ENCODE data around the gene APBA3. TPM values are rescaled to one million over a fixed set of nuclear protein-coding genes. Genes with fewer than 3 reads are reported as not detected.

APBA3 gene, protein sequence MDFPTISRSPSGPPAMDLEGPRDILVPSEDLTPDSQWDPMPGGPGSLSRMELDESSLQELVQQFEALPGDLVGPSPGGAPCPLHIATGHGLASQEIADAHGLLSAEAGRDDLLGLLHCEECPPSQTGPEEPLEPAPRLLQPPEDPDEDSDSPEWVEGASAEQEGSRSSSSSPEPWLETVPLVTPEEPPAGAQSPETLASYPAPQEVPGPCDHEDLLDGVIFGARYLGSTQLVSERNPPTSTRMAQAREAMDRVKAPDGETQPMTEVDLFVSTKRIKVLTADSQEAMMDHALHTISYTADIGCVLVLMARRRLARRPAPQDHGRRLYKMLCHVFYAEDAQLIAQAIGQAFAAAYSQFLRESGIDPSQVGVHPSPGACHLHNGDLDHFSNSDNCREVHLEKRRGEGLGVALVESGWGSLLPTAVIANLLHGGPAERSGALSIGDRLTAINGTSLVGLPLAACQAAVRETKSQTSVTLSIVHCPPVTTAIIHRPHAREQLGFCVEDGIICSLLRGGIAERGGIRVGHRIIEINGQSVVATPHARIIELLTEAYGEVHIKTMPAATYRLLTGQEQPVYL
- total RNA-seq (2014; rRNA removed; shearing (Covaris generic)) = 18.1 and 24.3 TPM in 2 replicates

DNA sequence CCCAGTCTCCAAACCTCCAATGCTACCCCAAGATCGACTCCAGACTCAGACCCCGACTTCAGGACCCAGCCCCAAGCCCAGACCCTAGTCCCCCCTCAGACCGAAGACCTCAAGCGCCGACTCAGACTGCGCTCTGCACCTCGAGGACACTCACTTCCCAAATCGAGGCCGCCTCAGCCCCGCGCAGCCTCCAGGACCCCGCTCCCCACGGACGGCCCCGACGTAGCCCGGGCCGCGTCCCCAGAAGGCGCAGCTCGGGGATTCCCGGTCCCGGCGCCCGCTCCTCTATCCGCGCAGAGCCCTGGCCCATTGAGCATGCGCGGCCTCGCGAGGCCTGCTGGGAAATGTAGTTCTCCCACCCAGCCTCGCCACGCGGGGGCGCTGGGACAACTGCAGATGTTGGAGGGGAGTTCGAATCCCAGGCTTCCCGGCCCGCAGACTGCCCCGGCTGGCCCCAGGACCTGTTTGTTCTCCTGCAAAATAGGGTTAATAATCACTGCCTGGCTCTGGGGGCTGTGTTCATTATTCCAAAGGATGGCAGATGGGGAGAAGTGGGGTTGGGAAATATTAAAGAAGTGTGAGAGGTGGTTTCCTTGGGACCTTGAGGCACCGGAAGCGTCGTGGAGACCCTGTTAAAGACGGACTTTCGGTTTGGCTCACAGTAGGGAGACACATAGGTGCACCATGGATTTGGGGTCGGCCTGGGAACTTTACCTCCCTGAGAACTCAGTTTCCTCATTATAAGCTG, at the start of gene APBA3:
TSS of gene APBA3 (minus strand) at position 311 of the 748 bp plus-strand sequence. CDS start 1,428 bp downstream, outside the sequence.
- DNase-seq (ENCODE audit: low read depth in 1 of 2, low spot score in 2 of 2) = peak; percentile 90 to 93
- Histone ChIP-seq H3K27me3 (replicated peaks) (no peaks in the 10 kb centered on the region), H3K4me1 (replicated peaks) (peaks cover 13% of the 10 kb centered on the region), H3K4me3 (peak within 1 kb of the TSS; percentile 72), H3K36me3 (peaks cover 32% of the 10 kb centered on the region), H3K9me3 (replicated peaks) (0 out of 2 replicates have a peak, but pooled peaks cover 2% of the 10 kb centered on the region), H3K27ac (peak within 1 kb of the TSS; percentile 93)

DNA sequence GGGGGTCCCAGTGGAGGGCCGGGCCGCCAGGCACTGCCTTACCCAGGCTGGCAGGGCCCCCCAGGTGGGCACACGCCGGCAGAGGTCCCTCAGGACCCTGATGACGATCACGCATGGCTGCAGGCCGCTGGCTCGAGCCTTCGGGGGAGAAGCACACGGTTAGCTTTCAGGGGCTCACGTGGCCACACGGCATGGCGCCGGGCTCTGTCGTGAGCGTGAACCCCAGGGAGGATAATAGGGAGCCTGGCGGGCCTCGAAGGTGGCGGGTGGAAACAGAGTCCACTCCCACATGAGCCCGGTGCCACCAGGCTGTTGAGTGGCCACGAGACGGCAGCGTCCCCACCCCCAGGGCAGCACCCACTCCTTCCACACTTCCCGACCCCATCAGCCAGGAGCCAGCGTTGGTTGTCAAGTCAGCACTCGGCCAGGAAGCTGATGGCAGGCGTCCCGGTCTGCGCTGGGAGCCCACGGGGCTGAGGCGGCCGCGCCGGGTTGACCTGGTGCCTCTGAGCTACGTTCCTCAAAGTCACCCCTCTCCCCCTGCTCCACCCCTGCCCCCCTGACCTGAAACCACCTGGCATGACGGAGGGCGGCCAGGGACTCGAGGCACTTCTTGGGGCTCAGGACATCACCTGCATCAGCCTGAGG, 49.3 kb upstream of the APBA3 start:
- Histone ChIP-seq H3K4me1 (replicated peaks) (no peaks in the 10 kb centered on the region), H3K9me3 (replicated peaks) (no peaks in the 10 kb centered on the region), H3K27ac (no peak overlapping the region), H3K4me3 (no peak overlapping the region), H3K27me3 (replicated peaks) (peaks cover 22% of the 10 kb centered on the region), H3K36me3 (no peaks in the 10 kb centered on the region)
- DNase-seq (ENCODE audit: low read depth in 1 of 2, low spot score in 2 of 2) = no peak

DNA sequence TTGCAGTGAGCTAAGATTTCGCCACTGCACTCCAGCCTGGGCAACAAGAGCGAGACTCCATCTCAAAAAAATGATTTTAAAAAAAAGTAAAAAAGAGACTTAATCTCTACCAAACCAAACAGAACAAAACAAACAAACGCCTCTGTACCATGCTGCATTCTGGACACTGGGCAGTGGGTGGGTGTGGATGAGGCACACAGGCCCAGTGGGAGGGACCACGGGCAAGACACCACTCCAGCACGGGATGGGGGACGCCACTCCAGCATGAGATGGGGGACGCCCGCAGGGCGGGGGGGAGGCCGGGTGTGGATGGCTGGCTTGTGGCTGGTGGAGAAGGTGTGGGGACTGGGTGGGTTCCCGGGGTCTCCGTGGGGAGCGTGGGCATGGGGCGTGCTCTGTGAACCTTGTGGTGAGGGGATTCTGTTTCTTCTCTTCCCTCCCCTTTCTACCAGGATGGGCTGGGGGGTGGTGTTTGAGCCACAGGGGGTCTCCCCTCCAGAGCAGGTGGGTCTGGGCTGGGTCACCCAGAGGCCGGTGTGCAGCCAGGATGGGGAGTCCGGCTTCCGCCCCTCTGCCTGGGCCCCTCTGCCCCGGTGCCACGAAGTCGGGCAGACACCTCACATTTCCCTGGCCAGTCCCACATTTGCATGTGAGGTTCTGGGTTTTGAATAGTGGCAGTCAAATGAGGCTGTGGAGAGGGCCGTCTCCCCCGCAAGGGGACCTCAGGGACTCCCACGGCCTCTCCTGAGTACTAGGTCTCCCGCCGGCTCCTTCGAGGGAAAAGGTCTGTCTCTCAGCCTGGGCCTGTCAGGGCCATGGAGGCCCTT, 48.6 kb upstream of the APBA3 start:
- Histone ChIP-seq H3K4me3 (no peak overlapping the region), H3K36me3 (no peaks in the 10 kb centered on the region), H3K9me3 (replicated peaks) (no peaks in the 10 kb centered on the region), H3K27me3 (replicated peaks) (peaks cover 22% of the 10 kb centered on the region), H3K27ac (no peak overlapping the region), H3K4me1 (replicated peaks) (no peaks in the 10 kb centered on the region)
- DNase-seq (ENCODE audit: low read depth in 1 of 2, low spot score in 2 of 2) = no peak

DNA sequence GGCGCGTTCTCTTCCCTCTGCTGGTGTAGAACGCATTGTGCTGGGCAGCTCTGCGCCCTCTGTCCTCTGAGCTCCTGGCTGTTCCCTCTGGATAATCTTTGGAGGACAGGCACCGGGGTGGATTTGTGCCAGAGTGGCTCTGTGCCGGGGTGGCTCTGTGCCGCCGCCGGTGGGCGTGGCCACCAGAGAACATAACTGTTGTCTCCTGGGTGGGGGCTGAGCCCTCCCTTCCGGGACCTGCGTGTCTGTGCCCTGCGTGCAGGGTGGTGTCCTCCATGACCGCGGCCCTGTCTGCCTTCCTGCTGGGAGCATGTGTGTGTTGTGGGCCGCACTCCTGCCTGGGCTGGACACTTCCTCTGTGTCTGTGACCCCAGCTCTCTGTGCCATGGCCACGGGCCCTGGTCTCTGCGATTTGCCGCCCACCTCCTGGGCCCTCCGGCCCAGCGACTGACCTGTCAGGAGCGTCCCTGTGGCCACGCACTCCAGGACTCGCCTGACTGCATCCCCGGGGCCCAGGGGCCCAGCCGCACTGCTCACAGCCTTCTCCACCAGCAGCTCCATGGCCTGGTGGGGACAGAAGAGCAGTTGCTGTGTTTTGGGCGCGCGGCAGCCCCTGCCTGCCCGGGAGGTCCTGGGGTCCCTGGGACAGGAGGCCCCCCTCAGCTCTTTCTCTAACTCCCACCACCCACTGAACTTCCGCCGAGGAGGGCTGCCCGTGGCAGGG, 47.1 kb upstream of the APBA3 start:
- Histone ChIP-seq H3K4me1 (replicated peaks) (no peaks in the 10 kb centered on the region), H3K9me3 (replicated peaks) (no peaks in the 10 kb centered on the region), H3K36me3 (no peaks in the 10 kb centered on the region), H3K4me3 (no peak overlapping the region), H3K27ac (no peak overlapping the region), H3K27me3 (replicated peaks) (peaks cover 17% of the 10 kb centered on the region)
- no peak for DNase-seq (ENCODE audit: low read depth in 1 of 2, low spot score in 2 of 2)

DNA sequence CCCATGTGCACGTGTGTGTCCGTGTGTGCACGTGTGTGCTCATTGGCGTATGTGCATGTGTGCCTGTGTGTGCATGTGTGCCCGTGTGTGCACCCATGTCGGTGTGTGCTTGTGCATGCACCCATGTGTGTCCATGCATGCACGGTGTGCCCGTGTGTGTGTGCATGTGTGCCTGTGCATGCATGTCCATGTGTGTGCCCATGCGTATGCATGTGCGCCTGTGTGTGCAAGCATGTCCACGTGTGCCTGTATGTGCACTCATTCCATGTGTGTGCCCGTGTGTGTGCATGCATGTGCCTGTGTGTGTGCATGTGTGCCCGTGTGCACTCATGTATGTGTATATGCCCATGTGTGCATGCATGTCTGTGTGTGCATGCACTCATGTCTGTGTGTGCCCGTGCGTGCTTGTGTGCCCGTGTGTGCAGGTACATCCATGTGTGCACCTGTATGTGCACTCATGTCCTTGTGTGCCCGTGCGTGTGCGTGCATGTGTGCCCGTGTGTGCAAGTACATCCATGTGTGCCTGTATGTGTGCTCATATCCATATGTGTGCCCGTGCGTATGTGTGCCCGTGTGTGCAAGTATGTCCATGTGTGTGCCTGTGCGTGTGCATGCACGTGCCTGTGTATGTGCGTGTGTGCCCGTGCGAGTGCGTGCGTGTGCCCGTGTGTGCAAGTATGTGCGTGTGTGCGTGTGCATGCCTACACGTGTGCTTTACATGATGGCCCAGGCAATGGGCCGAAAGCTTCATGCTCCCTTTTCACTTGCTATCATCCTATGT, 46.3 kb upstream of the APBA3 start:
- H3K36me3 ChIP-seq = no peaks in the 10 kb centered on the region
- H3K27ac ChIP-seq = no peak overlapping the region
- no peaks in the 10 kb centered on the region for H3K4me1 ChIP-seq (replicated peaks)
- no peak overlapping the region for H3K4me3 ChIP-seq
- H3K27me3 ChIP-seq (replicated peaks) = peaks cover 17% of the 10 kb centered on the region
- no peaks in the 10 kb centered on the region for H3K9me3 ChIP-seq (replicated peaks)
- no peak for DNase-seq (ENCODE audit: low read depth in 1 of 2, low spot score in 2 of 2)

DNA sequence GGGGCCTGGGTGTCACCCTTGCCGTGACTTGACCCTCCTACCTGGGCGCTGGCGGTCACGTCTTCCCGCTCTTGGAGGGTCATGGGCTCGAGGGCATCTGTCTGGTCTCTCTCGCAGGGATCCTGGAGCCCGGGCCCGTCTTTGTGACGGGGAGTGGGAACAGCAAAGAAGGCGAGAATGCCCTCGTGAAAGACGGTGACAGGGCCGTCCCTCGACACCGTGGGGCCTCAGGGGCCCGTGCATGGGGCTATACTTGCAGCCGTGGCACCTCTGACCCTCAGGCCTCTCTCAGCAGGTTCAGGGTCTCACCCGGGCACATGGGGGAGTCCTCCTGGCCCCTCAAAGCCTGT, 45.6 kb upstream of the APBA3 start:
- Histone ChIP-seq H3K27me3 (replicated peaks) (peaks cover 18% of the 10 kb centered on the region), H3K27ac (no peak overlapping the region), H3K36me3 (no peaks in the 10 kb centered on the region), H3K9me3 (replicated peaks) (no peaks in the 10 kb centered on the region), H3K4me1 (replicated peaks) (no peaks in the 10 kb centered on the region), H3K4me3 (no peak overlapping the region)
- no peak for DNase-seq (ENCODE audit: low read depth in 1 of 2, low spot score in 2 of 2)

DNA sequence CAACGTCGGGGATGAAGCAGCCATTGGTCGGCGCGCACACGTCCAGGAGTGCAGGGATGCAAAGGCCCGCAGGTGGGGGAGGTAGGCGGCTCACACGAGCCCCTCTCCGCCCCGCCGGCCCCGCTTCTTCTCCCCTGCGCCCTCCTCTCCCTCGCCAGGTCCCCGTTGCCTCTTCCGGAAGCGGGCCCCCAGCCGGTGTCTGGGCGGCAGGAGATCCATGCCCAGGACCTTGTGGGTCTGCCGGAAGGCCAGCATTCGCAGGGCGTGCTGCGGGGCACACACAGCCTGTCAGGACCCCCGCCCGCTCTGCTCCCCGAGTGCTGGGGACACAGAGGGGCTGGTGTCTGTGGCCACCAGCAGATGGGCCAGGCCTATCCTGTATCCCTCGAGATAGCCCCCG, 44.4 kb upstream of the APBA3 start:
- DNase-seq (ENCODE audit: low read depth in 1 of 2, low spot score in 2 of 2) = no peak
- peaks cover 28% of the 10 kb centered on the region for H3K27me3 ChIP-seq (replicated peaks)
- H3K4me1 ChIP-seq (replicated peaks) = no peaks in the 10 kb centered on the region
- no peak overlapping the region for H3K4me3 ChIP-seq
- H3K36me3 ChIP-seq = no peaks in the 10 kb centered on the region
- no peak overlapping the region for H3K27ac ChIP-seq
- H3K9me3 ChIP-seq (replicated peaks) = no peaks in the 10 kb centered on the region

DNA sequence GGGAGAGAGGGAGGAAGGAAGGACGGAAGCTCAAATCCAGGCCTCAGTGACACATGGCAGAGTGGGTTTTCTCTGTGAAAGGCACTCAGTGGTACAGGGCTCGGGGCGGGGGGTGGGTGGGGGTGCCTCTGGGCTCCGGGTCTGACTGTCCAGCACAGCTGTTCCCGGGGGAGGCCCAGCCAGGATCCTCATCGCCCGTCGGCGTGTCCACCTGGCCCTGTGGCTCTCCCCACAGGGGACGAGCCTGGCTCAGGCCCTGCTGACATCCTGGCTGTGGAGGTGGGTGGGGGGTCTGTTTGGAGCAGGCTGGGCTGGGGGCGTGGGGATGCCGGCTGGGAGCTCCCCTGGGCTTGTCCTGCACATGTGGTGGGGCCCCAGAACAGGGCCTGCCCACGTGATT, 42.9 kb upstream of the APBA3 start:
- DNase-seq (ENCODE audit: low read depth in 1 of 2, low spot score in 2 of 2) = no peak

DNA sequence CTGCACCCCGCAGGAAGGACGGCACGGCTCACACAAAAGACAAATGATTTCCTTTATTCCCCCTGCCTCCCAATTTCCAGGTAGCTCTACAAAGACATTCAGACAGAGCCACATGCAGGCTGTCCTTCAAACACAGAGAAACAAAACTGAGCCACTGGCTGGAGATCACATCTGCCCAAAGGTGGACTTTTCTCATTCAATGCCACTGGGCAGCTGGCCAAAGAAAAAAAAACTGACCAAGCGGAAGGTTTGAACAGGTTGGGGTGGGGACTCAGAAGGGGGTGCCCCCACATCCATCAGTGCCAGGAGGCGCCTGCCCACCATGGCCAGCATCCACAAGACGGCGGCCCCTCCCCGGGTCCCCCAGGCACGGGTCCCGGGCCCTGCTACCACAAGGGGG, 42.5 kb upstream of the APBA3 start:
- Histone ChIP-seq H3K27ac (no peak overlapping the region), H3K4me1 (replicated peaks) (no peaks in the 10 kb centered on the region), H3K27me3 (replicated peaks) (peaks cover 32% of the 10 kb centered on the region), H3K36me3 (no peaks in the 10 kb centered on the region), H3K4me3 (no peak overlapping the region), H3K9me3 (replicated peaks) (no peaks in the 10 kb centered on the region)
- no peak for DNase-seq (ENCODE audit: low read depth in 1 of 2, low spot score in 2 of 2)

More for the DNA sequence above, 42.9 kb upstream of the APBA3 start:
- Histone ChIP-seq H3K36me3 (no peaks in the 10 kb centered on the region), H3K4me3 (no peak overlapping the region), H3K4me1 (replicated peaks) (no peaks in the 10 kb centered on the region), H3K9me3 (replicated peaks) (no peaks in the 10 kb centered on the region), H3K27ac (no peak overlapping the region), H3K27me3 (replicated peaks) (peaks cover 27% of the 10 kb centered on the region)

DNA sequence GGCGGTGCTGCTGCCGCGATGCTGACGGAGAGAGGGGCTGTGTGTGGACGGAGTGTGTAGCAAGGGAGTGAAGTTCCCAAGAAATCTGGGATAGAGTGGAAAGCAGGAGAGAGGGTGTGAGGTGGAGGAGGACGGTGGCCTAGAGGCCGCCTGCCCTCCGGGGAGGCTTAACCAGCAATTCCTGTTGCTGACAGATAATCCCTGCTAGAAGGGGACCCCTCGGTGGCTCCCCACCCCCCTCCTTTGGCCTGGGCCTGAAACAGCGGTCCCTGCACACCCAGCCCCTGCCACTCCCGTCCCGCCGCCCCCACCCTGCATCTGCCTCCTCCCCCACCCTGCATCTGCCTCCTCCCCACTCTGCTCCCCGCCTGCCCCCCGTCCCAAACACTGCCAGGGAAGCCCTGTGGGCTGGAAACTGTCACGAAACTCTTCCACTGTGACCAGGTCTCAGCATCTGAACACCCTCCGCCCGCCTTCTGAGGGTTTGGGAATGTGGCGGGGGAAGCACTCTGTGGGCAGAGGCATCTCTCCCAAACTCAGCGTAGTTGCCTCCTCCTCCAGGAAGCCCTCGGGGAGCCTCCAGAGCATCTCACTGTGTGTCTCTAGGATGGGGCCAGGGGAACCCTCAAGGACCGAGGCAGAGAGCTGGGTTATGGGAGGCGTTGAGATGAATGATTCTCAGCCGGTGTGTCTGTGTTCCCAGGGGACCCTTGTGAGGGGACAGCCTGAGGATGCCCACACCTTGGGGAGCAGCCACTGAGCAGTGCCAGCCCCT, 41.8 kb upstream of the APBA3 start:
- Histone ChIP-seq H3K4me1 (replicated peaks) (no peaks in the 10 kb centered on the region), H3K27me3 (replicated peaks) (peaks cover 32% of the 10 kb centered on the region), H3K36me3 (no peaks in the 10 kb centered on the region)

DNA sequence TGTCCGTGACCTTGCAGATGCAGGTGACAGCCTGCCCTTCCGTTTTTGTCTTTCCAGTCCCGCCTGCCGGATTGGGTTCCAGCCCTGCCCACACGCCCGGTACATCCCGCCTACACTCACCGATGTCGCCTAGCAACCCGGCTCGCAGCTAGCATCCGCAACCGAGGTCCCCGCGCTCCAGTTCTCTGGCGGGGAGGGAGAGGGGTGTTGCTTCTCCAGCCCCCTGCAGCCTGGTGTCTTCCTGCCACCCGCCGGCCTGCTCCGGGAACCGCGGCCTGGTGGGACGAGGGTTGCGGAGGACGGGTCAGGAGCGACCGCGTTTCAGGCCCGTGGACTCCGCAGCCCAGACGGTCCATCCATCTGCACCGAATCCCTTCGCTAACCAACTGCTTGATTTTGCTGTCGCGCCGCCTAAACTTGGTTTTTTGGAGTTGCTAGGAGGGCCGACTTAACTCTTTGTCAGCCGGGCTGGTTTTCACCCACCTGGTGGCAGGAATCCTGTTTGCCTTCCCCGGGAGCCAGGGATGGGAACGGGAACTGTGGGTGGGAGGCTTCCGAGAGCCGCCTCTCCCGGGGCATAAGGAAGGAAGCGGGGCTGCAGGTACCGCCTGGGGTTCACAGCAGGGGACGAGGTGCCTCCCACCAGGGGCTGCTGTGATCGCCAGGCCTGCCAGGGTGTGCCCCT, 40.1 kb upstream of the APBA3 start:
- Histone ChIP-seq H3K9me3 (replicated peaks) (peaks cover 2% of the 10 kb centered on the region; the same call in 1 of the 2 replicates), H3K27me3 (replicated peaks) (peaks cover 32% of the 10 kb centered on the region), H3K27ac (no peak overlapping the region), H3K4me1 (replicated peaks) (no peaks in the 10 kb centered on the region), H3K36me3 (no peaks in the 10 kb centered on the region), H3K4me3 (no peak overlapping the region)
- no peak for DNase-seq (ENCODE audit: low read depth in 1 of 2, low spot score in 2 of 2)

More for the DNA sequence above, 41.8 kb upstream of the APBA3 start:
- no peak overlapping the region for H3K4me3 ChIP-seq
- no peak for DNase-seq (ENCODE audit: low read depth in 1 of 2, low spot score in 2 of 2)
- H3K9me3 ChIP-seq (replicated peaks) = no peaks in the 10 kb centered on the region
- H3K27ac ChIP-seq = no peak overlapping the region

All from SJSA1 (cell line).